Sciatic nerve (tissue), 2 donors: ENCODE results near the gene CLCF1. TPM values are rescaled to one million over a fixed set of nuclear protein-coding genes. Genes with fewer than 3 reads are reported as not detected.

Source experiments
- ATAC-seq: fragments of 200-7000 bp; cut with Tn5 transposase; one replicate; pipeline ENCODE4 v1.9.1; 2020; ENCODE audit warnings: mild to moderate bottlenecking, moderate library complexity
- DNase-seq: peaks from one replicate; pipeline ENCODE4 v3.0.0-alpha.2; 2020; ENCODE audit warnings: low spot score
- intact Hi-C: fragments of 100-400 bp; cut with DNase I; formaldehyde crosslinking; loops from one replicate; pipeline ENCODE4 v1.14.2; 2022
- total RNA-seq: library from RNA; stranded (reverse); fragmentation: NEBNext Ultra II Directional; extraction: Animal tissue kit (Norgen Biotek cat#: 25700); gene quantifications from one replicate; pipeline ENCODE4 v1.2.1, GENCODE V29; 2021
- donor health status: DM: no; HTN: no; CAD: no.
- donor health status: DM: no; HTN: no; CAD: no.

The CLCF1 gene
- total RNA-seq, 1 donor from 2014 or later = 7.5 TPM

DNA sequence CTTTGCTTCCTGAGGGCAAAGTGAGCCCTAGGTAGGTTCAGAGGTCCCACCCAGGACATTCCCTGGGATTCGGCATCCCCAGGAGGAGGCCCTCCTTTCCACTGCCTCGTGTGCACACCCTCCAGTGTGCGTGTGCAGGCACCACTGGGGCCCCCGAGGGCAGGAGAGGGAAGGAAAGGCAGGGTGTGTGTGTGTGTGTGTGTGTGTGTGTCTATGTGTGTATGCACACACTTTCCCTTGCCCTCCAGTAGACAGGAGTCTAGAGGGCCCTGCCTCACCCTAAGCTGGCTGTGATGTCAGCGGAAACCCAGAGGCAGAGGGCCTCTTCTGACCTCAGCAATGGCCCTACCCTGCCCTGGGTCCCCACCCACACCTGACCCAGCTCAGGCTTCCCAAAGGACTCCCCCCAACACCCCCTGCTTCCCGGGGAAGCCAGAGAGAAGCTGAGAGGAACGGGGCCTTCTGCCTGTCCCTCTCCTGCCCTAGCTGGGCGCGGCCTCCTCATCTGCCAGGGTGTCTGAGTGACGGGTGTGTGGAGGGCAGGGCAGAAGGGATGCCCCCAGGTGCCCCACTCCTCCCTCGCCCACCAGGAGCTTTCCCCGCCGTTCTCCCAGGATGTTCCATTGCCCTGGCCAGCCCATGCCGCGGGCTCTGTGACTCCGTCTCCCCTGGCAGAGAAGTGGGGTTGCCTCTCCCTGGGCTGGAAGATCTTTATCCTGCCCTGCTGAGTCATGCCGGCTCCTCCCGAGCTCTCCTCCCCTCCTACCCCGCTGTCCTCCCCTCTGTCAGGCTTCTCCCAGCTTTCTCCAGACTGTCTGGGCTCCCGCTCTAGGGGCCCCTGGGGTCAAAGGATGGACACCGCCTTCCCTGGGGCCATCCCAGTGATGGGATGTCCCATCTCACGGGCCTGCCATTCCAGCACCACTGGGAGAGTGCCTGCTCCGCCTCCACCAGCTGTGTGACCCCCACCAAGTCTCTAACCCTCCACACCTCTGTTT, 6.0 kb upstream of the CLCF1 start:
- intact Hi-C loops = no loop called here
- DNase-seq (no peak), ATAC-seq (peak; percentile 16)

DNA sequence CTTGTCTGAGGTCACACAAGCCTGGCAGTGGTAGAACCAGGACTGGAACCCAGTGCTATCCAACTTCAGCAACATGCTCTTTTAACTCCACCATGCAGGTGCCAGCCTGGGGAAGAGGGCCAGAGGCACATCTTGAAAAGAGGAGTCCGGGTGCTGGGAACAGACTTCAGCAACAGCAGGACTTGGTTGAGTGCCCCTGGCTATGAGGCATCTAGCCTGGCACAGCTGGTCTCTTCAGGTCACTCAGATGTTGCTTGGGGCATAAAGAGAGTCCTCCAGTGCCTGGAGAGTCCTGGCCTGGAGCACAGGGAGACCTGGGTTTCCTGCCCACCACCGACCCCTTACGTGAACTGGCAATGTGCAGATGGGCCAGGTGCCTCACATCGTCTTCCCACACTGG, 5.1 kb upstream of the CLCF1 start:
- DNase-seq (no peak), ATAC-seq (no peak)
- intact Hi-C loops = no loop called here

- intact Hi-C loops = no loop called here
- ATAC-seq = no peak
- DNase-seq = no peak
Observed at GRCh38 chr11:67376873-67377808, 3.7 kb upstream of the CLCF1 start.

- intact Hi-C loops = no loop called here
- ATAC-seq = no peak
- DNase-seq = no peak
Observed at GRCh38 chr11:67376063-67376820, 2.8 kb upstream of the CLCF1 start.

DNA sequence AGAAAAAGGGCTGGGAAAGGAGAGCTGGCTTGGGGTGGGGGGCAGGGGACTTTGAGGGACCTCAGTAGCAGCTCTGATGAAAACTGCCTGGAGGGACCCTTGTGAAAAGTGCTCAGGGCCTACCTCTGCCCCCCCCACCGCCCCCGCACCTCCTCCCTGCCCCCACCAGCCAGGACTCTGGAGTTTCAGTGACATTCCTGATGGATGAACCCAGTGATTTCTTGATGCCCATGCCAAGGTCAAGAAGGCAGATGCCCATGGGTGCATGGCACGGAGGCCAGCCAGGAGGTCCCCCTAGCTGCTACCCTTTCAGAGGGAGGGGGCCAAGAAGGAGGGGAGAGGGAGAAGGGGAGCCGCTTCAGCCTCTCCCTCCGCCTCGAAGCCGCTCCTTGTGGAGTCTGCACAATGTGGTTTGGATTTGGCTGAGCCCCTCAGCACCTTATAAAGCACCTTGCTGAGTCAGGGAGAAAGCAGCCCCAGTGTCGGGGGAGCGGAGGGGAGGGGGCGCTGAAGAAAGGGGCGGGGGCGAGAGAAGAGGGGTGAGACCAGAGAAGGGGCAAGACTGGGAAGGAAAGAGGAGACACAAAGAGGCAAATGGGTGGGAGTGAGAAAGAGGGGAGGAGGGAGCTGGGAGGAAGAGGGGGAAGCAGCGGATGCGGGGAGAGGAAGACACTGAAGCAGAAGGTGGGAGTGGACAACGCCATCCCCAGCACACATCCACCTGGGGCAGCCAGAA, 2.1 kb upstream of the CLCF1 start:
- DNase-seq = no peak
- intact Hi-C loops = no loop called here

DNA sequence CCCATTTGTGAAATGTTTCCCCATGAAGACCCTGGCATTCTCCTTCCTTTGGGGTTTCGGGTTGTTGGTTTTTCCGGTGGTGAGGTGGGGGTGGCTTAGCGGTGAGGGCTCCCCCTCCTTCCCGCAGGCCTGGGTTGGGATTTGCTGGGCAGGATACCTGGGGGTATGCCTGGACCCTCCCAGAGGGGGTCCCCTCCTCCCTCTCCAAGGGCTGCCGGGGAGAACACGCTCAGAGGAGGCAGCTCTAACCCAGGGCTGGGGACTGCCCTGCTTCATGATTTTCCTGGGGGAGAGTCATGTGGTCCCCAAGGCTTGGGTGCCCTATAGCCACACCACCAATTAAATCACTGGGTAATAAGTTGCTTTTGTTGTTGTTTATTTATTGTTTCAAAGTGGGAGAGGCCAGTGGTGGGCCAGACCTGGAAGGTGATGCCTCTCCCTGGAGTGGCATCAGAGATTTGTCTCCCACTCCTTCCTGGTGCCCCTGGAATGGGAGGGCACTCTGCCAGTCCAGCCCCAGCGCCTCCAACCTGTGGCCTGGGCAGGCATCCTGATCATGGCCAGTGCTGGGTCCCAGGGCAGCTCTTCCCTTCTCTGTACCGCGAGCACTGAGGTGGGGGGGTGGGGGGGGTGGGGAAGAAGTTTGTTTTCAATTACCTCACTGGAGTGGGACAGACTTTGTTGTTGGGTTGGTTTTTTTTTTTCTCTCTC, 1.3 kb upstream of the CLCF1 start:
- intact Hi-C loops = loop anchor here (5.0 kb wide), 1 partner anchor 642 kb away; no protein-coding TSS in a partner anchor

More for the DNA sequence above, 2.1 kb upstream of the CLCF1 start:
- ATAC-seq = no peak

DNA sequence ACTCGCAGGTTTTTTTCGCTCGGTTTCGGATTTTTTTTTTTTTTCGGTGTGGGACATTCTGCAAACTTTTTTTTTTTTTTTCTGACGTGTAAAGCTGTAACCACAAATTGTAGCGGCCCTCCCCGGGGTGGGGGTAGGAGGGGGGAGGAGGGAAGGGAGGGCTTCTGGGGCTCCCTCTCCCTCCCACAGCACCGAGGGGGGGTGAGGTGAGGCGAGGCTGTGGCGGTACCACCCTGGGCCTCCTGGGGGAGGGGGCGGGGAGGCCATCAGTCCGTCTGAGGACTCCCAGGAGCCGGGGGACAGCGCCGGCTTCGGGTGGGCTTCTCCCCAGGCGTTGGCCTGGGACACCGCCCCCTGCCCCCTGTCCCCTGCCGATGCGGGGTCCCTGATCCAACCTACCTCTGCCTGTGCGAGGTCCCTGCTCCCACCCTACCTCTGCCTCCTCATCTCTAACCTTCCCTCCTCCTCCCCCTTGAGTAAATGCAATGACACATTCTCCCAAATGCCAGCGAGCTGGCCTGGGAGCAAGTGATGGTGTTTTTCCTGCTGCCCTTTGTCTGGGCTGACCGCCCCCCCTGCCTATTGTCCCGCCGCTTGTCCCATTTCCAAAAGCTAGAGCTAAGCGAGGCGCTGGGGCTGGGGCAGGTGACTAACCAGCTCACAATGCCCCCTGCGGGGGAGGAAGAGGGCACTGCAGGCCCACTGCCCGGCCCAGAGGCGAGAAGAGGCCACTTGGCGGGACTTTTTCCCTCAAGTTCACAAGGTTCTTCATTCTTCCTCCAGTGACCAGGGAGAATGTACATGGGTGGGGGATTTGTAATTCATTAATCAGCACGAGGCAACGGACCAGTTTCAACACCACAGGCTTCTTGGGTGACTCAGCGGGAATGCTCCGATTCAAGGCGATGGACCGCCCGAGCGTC, 511 bp upstream of the CLCF1 start:
- intact Hi-C loops = loop anchor here (5.0 kb wide), 1 partner anchor 642 kb away; no protein-coding TSS in a partner anchor
- peak; percentile 84 for DNase-seq

More for the DNA sequence above, 1.3 kb upstream of the CLCF1 start:
- ATAC-seq = no peak
- DNase-seq = no peak

DNA sequence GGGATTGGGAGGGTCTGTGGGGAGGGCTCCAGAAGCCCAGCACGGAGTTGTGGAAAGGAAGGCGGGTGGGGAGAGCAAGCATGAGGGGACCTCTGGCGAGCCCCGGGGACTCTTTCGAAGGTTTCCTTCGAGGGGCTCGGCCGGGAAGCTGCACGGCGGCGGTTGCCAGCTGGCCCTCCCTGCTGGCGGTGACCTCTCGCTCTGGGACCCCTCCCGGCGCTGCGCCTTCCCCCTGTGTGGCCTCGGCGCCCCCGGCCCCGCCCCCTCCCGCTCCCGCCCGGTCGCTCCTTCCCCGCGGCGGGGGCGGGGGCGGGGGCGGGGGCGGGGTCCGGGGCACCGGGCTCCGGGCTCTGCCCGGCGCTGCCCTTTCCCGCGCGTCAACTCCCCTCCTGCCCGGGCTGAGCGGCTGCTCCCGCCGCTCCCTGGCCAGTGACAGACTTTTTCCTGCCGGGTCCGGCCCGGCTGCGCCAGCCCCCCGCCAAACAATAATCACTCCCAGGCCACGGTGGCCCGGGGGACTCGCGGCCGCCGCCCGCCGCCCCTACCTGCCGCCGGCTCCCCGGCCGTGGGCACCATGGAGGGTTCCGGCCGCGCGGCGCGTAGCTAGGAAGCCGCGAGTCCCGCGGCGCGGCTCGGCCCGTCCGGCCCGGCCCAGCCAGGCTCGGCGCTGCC, 941 bp downstream of the CLCF1 start:
- ATAC-seq = no peak
- intact Hi-C loops = loop anchor here (5.0 kb wide), 1 partner anchor 640 kb away; no protein-coding TSS in a partner anchor
- no peak for DNase-seq

More for the DNA sequence above, 511 bp upstream of the CLCF1 start:
- peak; percentile 64 for ATAC-seq

GRCh38 chr11:67371911-67372320, 1.5 kb downstream of the CLCF1 start:
- DNase-seq (no peak), ATAC-seq (no peak)
- intact Hi-C loops = loop anchor here (5.0 kb wide), 1 partner anchor 640 kb away; no protein-coding TSS in a partner anchor

DNA sequence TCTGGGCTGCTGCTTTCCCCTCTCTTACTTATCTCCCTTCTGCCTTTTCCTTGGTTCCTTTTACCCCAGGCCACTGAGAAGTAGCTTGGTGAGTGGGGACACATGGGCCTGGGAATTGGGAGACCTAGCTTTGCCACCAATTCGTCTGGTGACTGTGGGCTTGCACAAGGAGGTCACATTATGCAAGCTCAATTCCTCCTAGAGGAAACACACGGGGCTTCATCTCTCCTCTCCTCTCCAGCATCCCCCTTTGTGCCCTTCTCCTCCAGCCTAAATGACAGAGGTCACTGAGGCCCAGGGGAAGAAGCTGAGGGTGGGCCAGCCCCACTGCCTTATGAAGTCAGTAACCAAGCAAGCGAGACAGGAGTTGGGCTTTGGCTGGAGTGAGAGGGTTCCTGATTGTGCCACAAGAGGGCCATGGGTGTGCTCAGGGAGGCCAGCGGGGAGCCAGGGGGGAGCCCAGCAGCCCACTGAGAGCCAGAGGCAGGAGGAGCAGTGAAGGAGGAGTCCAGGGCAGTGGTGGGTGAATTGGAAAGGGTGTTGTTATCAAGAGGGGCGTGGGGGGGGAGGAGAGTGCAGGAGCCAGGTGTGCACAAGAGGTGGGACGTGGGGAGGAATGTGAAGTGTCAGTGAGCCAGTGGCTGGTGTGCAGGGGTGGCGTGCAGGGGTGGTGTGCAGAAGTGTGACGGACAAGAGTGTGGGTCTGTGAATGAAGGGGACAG, 2.0 kb downstream of the CLCF1 start:
- intact Hi-C loops = loop anchor here (5.0 kb wide), 1 partner anchor 639 kb away; no protein-coding TSS in a partner anchor
- no peak for DNase-seq
- no peak for ATAC-seq

DNA sequence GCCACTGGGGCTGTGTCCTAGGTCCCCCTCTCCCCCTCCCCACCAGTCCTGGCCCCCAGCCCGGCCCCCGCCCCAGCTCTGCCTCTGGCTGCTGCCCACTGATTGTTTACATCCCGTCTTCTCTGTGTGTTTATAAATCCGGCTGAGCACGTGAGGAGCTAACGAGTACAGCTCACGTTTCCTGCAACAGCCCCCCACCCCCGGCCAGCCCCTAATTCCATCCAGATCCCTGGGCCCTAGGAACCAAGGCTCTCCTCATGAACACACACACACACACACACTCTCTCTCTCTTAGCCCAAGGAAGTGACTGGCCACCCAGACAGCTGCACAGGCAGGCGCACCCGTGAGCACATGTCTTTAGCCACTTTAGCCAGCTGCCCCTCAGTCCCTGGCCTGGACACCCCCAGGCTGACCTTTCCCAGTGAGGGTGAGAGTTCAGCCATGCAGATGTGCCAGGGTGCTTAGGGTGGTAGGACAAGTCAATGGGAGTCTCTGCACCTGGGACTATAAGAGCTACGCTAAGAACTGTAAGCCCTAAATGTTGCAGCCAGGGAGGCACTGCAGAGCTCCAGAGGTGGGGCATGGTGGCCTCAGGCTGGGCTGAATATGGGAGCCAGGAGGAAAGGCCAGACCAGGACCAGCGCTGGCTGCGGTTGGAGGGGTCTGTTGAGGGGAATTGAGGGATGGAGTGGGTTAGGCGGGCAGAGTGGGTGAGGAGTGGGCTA, 2.9 kb downstream of the CLCF1 start:
- DNase-seq = no peak
- ATAC-seq = no peak
- intact Hi-C loops = loop anchor here (5.0 kb wide), 1 partner anchor 638 kb away; no protein-coding TSS in a partner anchor

DNA sequence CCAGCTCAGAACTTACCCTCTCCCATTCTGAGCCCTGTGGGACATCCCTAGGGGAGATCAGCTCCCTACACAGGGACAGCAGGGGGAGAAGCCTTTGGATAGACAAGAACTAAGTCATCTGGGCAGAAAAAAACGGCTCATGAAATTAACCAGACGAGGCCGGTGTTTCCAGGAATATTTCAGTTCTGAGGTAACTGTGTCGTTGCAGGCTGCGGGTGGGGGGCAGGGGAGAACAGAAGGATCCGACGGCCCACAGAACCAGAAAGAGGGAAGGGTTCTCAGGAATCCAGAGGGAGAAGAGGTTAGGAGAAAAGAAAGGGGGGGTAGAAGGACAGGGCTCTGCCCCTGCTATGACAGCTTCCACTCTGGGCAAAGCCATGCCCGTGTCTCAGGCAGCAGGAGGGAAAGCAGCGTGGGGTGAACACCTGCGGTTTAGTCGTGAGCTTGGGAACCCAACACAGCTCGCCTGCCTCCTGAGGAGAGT, 3.6 kb downstream of the CLCF1 start:
- no peak for DNase-seq
- ATAC-seq = no peak

DNA sequence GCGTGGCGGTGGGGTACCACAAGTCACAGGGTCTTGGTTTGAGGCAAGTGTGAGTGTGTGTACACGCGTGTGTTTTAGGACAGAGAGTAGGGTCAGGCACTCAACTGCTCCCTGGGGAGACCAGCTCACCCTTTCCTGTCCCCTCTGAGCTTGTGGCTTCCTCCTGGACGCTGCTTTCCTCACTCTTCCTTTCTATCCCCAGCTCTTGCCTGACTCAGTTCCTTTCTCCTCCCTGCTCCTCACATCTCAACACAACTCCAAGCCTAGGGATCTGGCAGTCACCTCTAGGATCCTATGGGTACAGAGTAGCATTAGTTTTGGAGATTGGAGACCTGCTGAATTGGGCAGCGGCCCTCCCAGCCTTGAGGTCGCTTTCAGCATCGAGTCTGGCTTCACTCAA, 4.1 kb downstream of the CLCF1 start:
- DNase-seq (no peak), ATAC-seq (no peak)
- intact Hi-C loops = no loop called here

More for the DNA sequence above, 3.6 kb downstream of the CLCF1 start:
- intact Hi-C loops = loop anchor here (5.0 kb wide), 1 partner anchor 638 kb away; no protein-coding TSS in a partner anchor

DNA sequence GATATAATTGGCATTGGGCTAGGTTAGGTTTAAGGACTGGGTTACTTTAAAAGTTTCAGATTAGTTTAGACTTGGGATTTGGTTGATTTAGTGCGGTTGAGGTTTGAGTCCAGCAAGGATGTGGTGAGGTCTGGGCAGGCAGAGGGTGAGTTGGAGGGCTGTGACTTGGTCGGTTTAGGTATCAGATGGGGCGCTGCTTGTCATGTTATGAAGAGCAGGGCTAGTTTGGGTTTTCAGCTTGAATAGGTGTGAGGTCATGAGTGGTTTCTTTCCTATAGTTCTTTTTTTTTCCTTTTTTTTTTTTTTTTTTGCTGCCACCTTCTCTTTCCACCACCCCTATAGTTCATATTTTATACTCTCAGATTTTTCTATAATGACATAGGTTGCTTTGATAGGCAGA, 4.8 kb downstream of the CLCF1 start:
- no peak for ATAC-seq
- DNase-seq = no peak
- intact Hi-C loops = no loop called here
